Fibroblast of pulmonary artery (primary cell): ENCODE measurements around the gene FAIM2.

Experiments used
- DNase-seq: peaks from one replicate; pipeline ENCODE4 v3.0.0-alpha.2; 2010; ENCODE audit warnings: low read depth
- H3K4me3 ChIP-seq: replicated peaks from 2 replicates; pipeline ENCODE4 v1.5.1; 2011; ENCODE audit warnings: low read depth, mild to moderate bottlenecking, control low read depth, low read length, moderate library complexity
- TF ChIP-seq, protein P1 (sequence below): IDR thresholded peaks from 2 replicates; pipeline ENCODE4 v1.5.1; 2011; ENCODE audit warnings: mild to moderate bottlenecking, control low read depth, low read length, inconsistent platforms; ENCODE audit errors: missing control alignments

The FAIM2 gene

DNA sequence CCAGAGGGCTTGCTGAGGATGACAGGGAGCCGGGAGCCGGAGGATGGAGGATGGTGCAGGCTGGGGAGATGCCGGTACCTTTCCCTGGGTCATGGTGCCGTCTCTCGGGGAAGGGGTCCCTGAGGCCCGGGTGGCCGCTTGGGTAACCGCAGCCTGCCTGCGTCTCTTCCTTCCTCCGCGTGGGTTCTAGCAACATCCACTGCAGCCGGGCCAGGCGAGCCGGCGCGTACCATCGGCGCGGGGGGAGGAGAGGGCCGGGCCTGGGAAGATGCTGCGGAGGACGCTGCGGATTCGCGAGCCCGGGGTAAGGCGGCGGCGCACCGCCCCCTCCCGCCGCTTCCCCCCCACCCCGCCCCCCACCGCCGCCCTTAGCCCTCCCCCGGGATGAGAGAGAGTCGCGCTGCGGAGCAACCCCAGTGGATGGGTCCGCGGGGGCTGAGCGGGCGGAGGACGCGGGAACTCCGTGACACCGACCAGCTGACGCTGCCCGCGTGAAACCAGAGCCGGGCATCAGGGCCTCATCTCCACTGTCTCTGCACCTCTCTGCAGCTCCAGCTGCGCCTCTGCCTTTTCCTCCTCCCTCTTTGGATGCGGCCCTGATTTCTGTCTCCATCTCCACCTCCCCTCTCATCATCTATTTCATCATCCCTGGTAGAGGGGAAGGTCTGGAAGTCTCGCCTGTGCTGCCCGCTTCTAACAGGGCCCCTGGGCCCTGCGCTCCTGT lies at the start of gene FAIM2:
Gene FAIM2 (minus strand): TSS at position 201 of the 724 bp plus-strand sequence. CDS start 108 bp downstream, at position 93.
- peak within 1 kb of the TSS; percentile 39 for H3K4me3 ChIP-seq
- DNase-seq: peak; percentile 85
- TF ChIP-seq, protein P1, sequence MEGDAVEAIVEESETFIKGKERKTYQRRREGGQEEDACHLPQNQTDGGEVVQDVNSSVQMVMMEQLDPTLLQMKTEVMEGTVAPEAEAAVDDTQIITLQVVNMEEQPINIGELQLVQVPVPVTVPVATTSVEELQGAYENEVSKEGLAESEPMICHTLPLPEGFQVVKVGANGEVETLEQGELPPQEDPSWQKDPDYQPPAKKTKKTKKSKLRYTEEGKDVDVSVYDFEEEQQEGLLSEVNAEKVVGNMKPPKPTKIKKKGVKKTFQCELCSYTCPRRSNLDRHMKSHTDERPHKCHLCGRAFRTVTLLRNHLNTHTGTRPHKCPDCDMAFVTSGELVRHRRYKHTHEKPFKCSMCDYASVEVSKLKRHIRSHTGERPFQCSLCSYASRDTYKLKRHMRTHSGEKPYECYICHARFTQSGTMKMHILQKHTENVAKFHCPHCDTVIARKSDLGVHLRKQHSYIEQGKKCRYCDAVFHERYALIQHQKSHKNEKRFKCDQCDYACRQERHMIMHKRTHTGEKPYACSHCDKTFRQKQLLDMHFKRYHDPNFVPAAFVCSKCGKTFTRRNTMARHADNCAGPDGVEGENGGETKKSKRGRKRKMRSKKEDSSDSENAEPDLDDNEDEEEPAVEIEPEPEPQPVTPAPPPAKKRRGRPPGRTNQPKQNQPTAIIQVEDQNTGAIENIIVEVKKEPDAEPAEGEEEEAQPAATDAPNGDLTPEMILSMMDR: no peak

DNA sequence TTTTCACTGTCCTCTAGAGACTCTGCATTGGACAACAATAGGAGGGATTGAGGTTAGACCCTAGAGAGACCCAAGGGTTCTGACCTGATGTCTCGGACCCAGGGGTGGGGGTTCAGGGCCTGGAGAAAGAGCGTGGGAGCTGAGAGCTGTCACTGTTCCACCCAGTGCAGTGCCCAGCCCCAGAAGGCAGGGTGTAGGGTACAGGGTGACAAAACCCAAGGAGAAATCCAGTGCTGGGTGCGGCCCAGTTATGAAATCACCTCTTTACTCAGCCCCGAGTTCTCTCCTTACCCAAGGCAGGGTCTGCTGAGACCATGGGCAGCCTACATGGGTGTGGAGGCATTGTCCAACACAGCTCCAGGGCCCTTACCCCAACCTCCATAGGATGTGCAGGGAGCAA lies 49.5 kb upstream of the FAIM2 start:
- no peak overlapping the region for H3K4me3 ChIP-seq
- DNase-seq: no peak
- TF ChIP-seq, protein P1: no peak

DNA sequence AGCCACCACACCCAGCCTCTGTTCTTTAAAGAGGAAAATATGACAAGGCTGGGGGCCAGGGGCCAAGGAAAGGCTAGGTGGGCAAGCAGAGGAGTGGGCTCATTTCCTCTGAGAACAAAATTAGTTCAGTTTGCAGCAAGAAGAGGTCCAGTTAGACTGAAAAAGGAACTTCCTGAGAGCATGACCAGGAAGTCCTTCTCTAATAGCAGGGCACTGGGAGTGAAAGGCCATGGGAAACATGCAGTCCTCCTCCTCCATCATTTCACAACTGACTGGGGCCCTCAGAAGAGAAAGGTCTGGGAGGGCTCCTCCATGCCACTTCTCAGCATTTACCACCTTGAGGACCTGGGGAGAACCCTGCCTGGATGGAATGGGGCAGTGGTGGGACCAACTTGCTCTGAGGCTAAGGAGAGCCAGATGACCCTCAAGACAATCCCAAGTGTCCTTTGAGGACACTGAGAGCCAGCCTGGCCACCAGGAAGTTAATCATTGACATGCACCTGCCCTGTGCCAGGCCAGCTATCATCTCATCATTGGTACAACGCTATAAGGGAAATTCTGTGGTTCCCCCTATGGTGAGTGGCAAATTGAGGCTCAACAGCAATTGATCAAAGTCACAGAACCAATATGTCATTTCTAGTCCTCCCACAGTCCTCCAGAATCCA lies 48.8 kb upstream of the FAIM2 start:
- TF ChIP-seq, protein P1: no peak
- DNase-seq: peak; percentile 12
- no peak overlapping the region for H3K4me3 ChIP-seq

DNA sequence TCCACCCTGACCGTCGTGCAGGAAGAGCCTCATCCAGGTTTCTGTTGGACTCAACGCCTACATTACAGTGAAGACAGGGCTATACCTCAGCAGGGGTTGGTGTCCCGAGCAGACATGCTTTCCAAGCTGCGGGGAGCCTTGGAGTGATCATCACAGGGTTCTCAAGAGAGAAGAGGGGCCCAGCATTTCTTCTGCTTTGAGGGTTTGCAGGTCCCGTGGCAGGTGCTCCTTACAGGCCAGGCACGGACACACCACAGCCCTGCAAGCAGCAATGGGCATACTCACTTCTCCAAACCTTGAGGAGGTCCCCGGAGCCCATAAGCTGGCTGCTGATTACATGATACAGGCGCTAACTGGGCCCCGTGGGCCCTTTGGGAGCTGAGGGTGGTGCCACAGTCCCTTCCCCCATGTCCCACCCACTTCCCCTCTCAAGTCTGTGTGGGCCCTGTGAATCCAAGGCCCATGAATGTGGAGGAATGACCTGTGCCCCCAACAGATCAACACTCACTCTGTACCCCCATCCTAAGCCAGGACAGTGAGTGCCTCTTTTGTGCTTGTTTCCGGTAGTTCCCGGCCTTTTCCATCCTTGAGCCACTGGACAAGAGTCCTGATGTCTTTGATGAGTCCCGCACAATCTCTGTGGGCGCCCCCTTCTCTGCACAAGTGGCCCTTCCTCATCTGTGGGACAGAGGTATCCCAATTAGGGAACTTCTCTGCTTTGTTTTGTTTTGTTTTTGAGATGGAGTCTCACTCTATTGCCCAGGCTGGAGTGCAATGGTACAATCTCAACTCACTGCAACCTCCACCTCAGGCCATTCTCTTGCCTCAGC lies 47.9 kb upstream of the FAIM2 start:
- no peak overlapping the region for H3K4me3 ChIP-seq
- TF ChIP-seq, protein P1: no peak
- no peak for DNase-seq

DNA sequence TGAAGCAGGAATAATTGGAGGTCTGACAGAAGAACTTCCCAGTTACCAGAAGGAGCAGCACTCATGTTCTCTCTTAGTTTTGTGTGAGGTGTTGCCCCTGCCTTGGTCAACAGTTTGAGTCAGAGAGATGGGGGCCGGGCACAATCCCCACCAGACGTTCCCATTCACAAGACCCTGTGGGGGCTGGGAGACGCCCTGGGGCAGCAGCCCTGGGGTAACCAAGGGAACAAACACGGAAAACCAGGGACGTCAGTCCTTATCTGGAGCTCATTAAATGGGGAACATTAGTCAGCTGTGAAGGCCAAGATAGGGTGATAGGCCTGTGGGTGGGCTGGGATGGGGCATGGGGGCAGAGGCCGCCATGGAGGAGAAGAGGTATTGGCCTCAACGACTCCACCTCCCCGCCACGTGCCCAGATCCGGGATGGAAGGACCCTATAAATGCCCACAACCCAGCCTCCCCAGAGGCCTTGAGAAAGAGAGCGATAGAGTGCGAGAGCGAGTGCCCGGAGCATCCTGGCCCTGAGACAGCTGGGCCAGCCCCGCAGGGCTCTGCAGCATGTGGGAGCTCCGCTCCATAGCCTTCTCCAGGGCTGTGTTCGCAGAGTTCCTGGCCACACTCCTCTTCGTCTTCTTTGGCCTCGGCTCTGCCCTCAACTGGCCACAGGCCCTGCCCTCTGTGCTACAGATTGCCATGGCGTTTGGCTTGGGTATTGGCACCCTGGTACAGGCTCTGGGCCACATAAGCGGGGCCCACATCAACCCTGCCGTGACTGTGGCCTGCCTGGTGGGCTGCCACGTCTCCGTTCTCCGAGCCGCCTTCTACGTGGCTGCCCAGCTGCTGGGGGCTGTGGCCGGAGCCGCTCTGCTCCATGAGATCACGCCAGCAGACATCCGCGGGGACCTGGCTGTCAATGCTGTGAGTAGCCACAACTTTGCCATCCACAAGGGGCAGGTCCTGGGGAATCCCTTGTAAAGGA lies 46.9 kb upstream of the FAIM2 start, which contains the start of gene AQP2:
Gene AQP2 (plus strand): TSS at position 465 of the 979 bp plus-strand sequence. CDS start 94 bp downstream, at position 559.
- TF ChIP-seq, protein P1: no peak
- H3K4me3 ChIP-seq: no peak within 1 kb of the TSS
- DNase-seq: peak; percentile 39

DNA sequence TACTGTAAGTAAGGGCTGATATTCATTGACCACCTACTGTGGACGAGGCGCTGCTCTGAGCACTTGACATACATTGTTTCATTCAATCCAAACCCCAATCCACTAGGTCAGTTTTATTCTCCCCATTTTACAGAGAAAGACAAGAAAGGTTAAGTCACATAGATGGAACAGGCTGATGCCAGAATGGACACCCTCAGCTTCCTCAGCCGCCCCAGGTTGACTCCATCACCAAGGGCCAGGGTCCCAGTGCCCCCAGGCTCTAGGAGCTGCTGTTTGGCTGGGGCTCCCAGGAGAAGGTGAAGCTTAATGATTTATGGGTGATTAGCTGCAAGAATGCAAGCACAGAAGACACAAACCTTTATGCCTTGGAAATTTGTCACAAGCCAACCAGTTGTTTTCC lies 46.2 kb upstream of the FAIM2 start:
- no peak for DNase-seq
- TF ChIP-seq, protein P1: no peak
- no peak overlapping the region for H3K4me3 ChIP-seq
